SK-N-SH treated with all-trans-retinoic acid at 6 μM for 48 hours (cell line): Measurements from ENCODE around the gene S100A14.

Experiments
- ARNTL ChIP-seq: fragments of 450-650 bp; formaldehyde crosslinking; IDR thresholded peaks from 2 replicates; pipeline ENCODE4 v1.5.0; 2020; ENCODE audit warnings: low read depth, mild to moderate bottlenecking, moderate library complexity, borderline replicate concordance
- CSRNP3 ChIP-seq: fragments of 250-450 bp; sonication (Bioruptor Pico); IDR thresholded peaks from 2 replicates; pipeline ENCODE4 v1.5.1; 2021; ENCODE audit warnings: mild to moderate bottlenecking, moderate library complexity
- OSR1 ChIP-seq: fragments of 250-450 bp; sonication (Bioruptor Pico); IDR thresholded peaks from 2 replicates; pipeline ENCODE4 v1.8.0; 2022; ENCODE audit warnings: moderate library complexity, mild to moderate bottlenecking, inconsistent platforms
- PATZ1 ChIP-seq: fragments of 250-450 bp; sonication (Bioruptor Pico); IDR thresholded peaks from 2 replicates; pipeline ENCODE4 v1.8.0; 2020; ENCODE audit warnings: mild to moderate bottlenecking, moderate library complexity, borderline replicate concordance
- SNAI2 ChIP-seq: fragments of 250-450 bp; sonication (Bioruptor Pico); IDR thresholded peaks from 2 replicates; pipeline ENCODE4 v1.5.0; 2020; ENCODE audit warnings: mild to moderate bottlenecking, moderate library complexity
- ZNF70 ChIP-seq: fragments of 450-650 bp; formaldehyde crosslinking; IDR thresholded peaks from 2 replicates; pipeline ENCODE4 v1.5.0; 2020; ENCODE audit warnings: mild to moderate bottlenecking, moderate library complexity

DNA sequence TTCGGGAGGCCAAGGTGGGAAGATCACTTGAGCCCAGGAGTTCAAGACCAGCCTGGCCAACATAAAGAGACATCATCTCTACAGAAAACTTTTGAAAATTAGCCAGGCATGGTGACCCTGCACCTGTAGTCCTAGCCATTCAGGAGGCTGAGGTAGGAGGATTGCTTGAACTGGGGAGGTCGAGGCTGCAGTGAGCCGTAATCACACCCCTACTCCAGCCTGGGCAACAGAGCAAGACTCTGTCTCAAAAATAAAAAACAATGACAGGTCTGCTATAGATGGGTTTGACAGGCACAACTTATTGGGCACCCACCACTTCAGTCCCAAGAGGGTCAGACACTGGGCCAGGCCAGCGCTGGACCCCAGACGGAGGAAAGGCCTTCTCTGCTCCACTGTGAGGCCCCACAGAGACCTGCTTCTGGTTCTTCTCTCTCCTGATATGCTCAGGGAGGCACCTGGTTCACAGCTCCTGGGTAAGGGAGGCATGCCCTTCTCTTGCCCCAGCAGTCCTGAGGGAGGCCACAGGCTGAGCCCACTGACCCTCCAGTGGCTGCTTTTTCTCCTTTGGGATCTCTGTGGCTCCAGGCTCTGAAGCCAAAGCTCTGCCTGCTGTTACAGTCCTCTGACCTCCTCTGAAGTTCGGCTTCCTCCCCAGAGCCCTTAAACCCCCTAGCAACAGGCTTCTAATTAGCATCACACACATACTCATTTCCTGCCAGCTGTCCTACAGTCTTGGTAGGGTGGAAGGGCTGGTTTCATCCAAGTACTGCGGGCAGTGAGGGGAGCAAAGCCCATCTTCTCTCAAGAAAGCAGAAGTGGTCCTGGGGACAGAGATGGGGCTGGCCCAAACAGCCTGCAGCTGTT is 17.6 kb downstream of the S100A14 start:
- TF ChIP-seq SNAI2 (CRISPR knock-in tag) (no peak), PATZ1 (CRISPR knock-in tag) (no peak), CSRNP3 (CRISPR knock-in tag) (no peak), ARNTL (CRISPR knock-in tag) (no peak), ZNF70 (CRISPR knock-in tag) (no peak), OSR1 (CRISPR knock-in tag) (no peak)
